NB4 (cell line): Measurements from ENCODE around the gene NTM.

Experiments used
- CTCF ChIP-seq: IDR thresholded peaks from one replicate; pipeline ENCODE4 v1.5.1; 2012; ENCODE audit warnings: low read depth, low read length
- POLR2A ChIP-seq: IDR thresholded peaks from 2 replicates; pipeline ENCODE4 v1.6.1; 2011; ENCODE audit warnings: mild to moderate bottlenecking; ENCODE audit not compliant: insufficient read length; ENCODE audit errors: extremely low read depth

DNA sequence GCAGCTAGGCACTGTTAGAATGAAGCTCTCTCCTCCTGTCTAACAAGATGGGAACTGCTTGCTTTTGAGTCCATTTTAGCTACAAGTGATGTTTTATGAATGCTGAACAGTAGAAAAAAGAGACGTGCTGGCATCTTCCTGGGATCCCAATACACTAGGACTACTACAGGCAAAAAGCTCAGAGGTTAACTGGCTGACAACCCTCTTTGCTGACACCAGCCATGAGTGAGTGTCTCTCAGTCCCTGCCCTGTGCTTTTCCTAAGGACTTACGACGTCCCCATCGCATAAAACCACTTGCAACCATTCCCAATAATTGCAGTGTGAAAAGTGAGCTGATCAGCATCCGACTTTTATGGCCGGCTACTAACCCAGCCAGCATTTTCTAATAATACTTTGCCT is 213.5 kb downstream of the NTM start:
- TF ChIP-seq POLR2A (no peak), CTCF (no peak)
